M059J (cell line): ENCODE measurements around the gene TMEM186. TPM values are rescaled to one million over a fixed set of nuclear protein-coding genes. Genes with fewer than 3 reads are reported as not detected.
"Not testable (repeated sequence)": the region's sequence is repeated elsewhere in the genome, so short reads cannot be mapped to it uniquely, and the experiment has no call there.

ENCODE experiments used
- DNase-seq: peaks from one replicate; pipeline ENCODE4 v3.0.0-alpha.2; 2012; ENCODE audit warnings: low read depth
- total RNA-seq: library from RNA; depleted of rRNA; stranded (reverse); fragments of >200 nt; shearing (Covaris generic); gene quantifications from 2 replicates; pipeline ENCODE4 v1.2.3, GENCODE V29; 2014; rRNA removed

Gene TMEM186
- total RNA-seq, 1 experiment from 2014 or later, result 7.1 TPM

DNA sequence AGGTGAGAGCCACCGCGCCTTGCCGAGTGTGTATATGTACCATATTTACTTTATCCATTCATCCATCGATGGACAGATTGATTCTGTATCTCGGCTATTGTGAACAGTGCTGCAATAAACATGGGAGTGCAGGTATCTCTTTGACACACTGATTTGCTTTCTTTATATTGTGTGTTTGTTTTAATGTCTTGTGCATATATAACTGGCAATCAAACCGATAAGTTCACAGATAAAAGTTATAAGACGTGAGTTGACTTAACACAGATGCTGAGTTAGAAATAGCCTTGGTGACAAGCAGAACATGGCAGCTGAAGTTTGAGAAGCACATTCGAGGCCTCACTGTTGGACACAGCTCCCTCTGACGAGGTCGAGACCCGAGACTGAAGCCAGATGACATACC, 23.2 kb downstream of the TMEM186 start:
- DNase-seq, result no peak

- DNase-seq, result no peak
These were observed 23.9 kb downstream of the TMEM186 start for GRCh38 chr16:8773537-8773936.

GRCh38 chr16:8768692-8769091, 28.7 kb downstream of the TMEM186 start:
- DNase-seq, result peak; percentile 12

GRCh38 chr16:8768283-8768682, 29.2 kb downstream of the TMEM186 start:
- DNase-seq, result no peak

DNA sequence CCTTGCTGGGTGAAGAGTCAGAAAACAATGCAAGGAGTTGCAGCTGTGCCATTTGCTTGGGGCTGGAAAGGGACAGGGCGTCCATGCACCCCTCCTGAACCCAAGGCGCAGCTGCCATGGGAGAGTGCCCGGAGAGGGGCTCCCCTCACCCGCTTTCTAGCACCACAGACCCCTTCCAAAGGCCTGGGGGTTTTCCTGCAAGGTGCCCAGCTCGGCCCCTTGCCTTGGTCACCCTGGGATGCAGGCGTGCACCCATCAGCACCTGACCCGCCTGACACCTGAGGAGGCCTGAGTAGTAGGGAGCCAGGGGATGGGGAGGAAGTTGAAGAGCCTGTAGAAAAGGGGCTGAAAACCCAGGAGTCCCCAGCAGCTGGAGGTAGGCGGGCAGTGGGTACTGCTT, 30.3 kb downstream of the TMEM186 start:
- DNase-seq, result no peak

DNA sequence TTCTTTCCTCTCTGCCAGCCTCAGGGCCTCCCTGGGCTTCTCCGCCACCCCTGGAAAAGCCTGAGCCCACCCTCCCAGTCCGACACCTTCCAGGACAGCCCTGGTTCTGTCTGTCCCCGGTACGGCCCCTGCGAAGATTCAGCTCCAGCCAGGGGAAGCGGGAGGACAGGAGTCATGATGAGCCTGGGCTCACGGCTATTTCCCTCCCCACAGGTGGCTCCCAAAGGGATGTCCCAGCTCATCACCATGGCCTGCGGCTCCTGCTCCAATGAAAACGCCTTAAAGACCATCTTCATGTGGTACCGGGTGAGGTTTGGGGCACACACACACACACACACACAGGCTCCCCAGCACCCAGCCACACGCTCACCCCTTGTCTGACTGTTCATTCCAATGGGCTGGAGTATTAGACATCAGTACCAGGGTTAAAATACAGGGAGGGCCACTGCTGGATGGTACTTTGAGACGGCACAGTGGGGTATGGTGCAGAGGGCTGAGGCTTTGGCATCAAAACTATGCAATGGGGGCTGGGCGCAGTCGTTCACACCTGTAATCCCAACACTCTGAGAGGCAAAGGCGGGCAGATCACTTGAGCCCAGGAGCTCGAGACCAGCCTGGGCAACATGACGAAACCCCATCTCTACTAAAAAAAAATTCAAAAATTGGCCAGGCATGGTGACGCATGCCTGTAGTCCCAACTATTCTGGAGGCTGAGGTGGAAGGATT, 32.8 kb downstream of the TMEM186 start:
- no peak for DNase-seq

- DNase-seq, result no peak
These were observed 33.5 kb downstream of the TMEM186 start for GRCh38 chr16:8763899-8764298.

DNA sequence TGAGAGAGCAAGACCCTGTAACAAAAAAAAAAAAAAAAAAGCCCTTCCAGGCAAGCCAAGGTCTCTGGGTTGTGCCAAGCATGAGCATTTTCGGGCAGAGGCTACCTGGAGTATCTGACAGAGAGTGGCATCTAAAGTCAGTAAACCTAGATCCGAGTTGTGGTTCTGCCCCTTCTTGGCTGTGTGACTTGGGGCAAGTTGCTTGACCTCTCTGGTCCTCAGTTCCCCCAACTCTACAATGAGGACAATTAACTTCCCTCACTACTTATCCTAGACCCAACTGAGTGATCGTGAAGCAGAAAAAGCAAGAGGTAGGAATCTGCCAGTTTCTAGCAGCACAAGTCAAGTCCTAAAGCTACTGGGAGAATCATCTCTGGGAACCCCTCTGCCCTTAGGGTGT, 34.4 kb downstream of the TMEM186 start:
- no peak for DNase-seq

- DNase-seq, result no peak
These were observed 35.2 kb downstream of the TMEM186 start for GRCh38 chr16:8762254-8762653.

- DNase-seq, result no peak
These were observed 36.4 kb downstream of the TMEM186 start for GRCh38 chr16:8761078-8761477.

- no peak for DNase-seq
These were observed 37.4 kb downstream of the TMEM186 start for GRCh38 chr16:8760021-8760420.

DNA sequence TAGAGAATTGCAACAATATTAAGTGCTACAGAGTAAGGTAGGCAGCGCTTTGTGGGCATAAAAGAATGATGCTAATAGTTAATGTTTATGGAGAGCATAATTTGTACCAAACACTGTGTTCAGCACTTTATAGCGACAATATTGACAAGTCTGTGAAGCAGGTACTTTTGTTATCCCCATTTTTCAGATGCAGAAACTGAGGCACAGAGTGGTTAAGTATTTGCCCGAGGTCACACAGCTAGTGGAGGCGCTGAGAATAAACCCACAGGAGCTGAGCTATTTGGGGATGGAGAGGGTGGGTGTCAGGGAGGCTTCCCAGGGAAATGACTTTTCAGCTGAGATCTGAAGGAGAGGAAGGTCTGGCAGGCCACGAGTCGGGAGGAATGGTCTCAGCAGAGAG, 39.4 kb downstream of the TMEM186 start:
- DNase-seq, result no peak

DNA sequence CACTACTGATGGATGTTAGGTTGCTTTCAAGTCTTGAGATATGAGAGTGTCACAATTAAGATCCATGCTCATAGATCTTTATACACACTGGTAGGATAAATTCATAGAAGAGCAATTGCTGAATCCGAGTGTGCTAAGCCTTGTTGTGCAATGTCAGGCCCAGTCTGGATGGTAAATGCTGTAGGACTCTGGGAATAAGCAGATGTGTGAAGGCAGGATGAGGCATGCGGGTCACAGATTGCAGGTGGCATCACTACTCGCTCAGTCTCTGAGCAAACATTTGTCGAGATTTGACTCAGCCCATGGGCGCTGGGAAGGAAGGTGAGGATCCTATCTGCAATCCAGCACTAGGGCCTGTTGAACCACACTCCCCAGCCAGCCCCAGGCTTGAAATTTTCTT, 40.7 kb downstream of the TMEM186 start:
- no peak for DNase-seq

DNA sequence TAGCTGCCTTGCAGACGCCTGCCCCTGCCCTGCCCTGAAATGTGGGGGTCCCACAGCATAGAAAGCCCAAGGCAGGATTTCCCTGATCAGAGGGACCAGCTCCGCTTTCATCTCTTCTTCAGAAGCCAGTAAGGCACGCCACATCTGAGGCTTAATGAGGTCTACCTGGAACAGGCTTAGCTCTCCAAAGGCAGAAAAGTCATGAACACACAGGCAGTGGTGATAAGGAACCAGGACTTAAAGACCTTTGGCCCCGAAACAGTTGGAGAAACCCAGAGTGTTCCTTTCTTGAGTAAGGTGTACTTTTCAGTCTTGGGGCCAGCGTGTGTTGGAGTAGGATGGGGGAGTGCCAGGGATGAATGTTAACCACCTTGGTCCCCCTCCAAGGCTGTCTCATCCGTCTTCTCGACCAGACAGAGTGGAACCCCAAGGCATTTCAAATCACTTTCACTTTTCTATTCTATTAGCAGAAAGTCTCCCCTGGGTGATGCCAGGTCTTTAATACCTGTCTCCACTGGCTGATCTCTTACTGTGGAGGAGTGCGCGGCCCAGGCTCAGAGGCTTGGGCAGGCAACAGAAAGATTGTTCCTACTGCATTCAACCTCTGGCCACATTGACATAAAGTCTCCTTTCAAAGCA, 43.9 kb downstream of the TMEM186 start:
- DNase-seq, result no peak

- DNase-seq, result no peak
These were observed 44.7 kb downstream of the TMEM186 start for GRCh38 chr16:8752706-8753105.

DNA sequence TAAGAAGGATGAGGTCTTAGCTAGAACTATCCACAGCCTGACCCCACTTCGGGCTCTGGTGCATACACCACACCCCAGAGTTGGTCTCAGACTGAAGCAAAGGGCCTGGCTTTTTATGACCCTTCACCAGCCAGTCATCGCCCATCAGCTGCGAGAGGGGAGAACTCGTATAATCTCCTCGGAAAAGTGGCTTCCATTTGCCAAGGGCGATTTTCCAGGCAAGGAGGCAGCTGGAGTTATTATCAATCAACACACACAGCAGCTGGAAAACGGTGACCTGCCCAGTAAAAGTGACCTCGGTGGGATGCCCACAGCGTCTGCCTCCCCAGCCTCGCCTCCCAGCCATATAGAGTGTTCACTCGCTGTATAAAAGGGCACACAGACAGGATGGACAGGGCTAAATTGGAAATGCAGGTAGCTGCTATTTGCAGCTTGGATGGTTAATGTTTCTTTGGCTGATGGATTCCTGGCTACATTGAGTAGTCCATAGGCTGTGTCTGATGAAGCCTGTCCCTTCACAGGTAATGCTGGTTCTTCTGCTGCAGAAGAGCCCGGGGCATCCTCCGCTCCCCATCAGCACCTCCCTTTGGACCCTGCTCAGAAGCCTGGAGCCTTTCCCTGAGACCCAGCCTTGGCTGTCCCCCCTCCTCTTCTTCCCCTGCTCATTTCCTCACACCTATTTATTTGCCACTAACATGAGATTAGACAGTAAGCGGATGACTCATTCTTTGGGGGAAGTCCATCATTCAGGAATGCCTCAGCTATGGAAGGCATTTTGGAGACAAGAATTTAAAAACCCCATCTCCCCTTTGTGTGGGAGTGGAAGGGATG, 45.7 kb downstream of the TMEM186 start:
- peak; percentile 78 for DNase-seq

GRCh38 chr16:8748944-8749343, 48.5 kb downstream of the TMEM186 start:
- not testable (repeated sequence) for DNase-seq

Other genes starting within 250 kb of the TMEM186 start
- not detected in 2 replicates for gene TMEM114, start 207.1 kb downstream of the TMEM186 start, total RNA-seq
- gene METTL22, start 175.9 kb downstream of the TMEM186 start, total RNA-seq, result 17.3 and 23.6 TPM in 2 replicates
- 0.66 and 0.91 TPM in 2 replicates for gene ABAT, start 123.0 kb downstream of the TMEM186 start, total RNA-seq
- 42.7 and 61.0 TPM in 2 replicates for gene PMM2, start 200 bp upstream of the TMEM186 start, total RNA-seq
- 199 and 229 TPM in 2 replicates for gene CARHSP1, start 71.4 kb upstream of the TMEM186 start, total RNA-seq
- not detected in 2 replicates for gene LITAFD, start 84.7 kb upstream of the TMEM186 start, total RNA-seq
- 35.0 and 56.1 TPM in 2 replicates for gene USP7, start 166.3 kb upstream of the TMEM186 start, total RNA-seq